Calu3 (cell line): ENCODE data around the gene C18orf32. TPM values are rescaled to one million over a fixed set of nuclear protein-coding genes. Genes with fewer than 3 reads are reported as not detected.

Experiments
- BruUV-seq: library from RNA; stranded (reverse); fragments of 400-500 nt; replicated peaks from 2 replicates; lab custom pipeline; 2021; lab: Mats Ljungman, UMichigan
- CTCF ChIA-PET: fragments of 300-600 bp; sonication (Branson Sonifier 250); formaldehyde crosslinking; loops from one replicate; lab custom pipeline; 2022; ENCODE audit warnings: antibody characterized with exemption; lab: Charles Lee
- DNase-seq: peaks from one replicate; pipeline ENCODE4 v3.0.0; 2022
- H3K27ac Mint-ChIP-seq: one replicate; pipeline ENCODE4 v1.8.0; 2022; ENCODE audit warnings: mixed read lengths; ENCODE audit not compliant: unreplicated experiment
- H3K27me3 Mint-ChIP-seq: one replicate; pipeline ENCODE4 v1.8.0; 2022; ENCODE audit warnings: mixed read lengths; ENCODE audit not compliant: unreplicated experiment
- H3K36me3 Mint-ChIP-seq: one replicate; pipeline ENCODE4 v1.8.0; 2022; ENCODE audit warnings: mild to moderate bottlenecking, moderate library complexity, mixed read lengths; ENCODE audit not compliant: insufficient read depth, unreplicated experiment
- H3K4me1 Mint-ChIP-seq: one replicate; pipeline ENCODE4 v1.8.0; 2022; ENCODE audit warnings: mild to moderate bottlenecking, low read depth, mixed read lengths; ENCODE audit not compliant: unreplicated experiment
- H3K4me3 Mint-ChIP-seq: one replicate; pipeline ENCODE4 v1.8.0; 2022; ENCODE audit warnings: mild to moderate bottlenecking, low read depth, moderate library complexity, mixed read lengths; ENCODE audit not compliant: unreplicated experiment
- H3K9me3 Mint-ChIP-seq: one replicate; pipeline ENCODE4 v1.8.0; 2022; ENCODE audit warnings: low read depth, mixed read lengths; ENCODE audit not compliant: unreplicated experiment
- intact Hi-C: fragments of 100-400 bp; cut with micrococcal nuclease; formaldehyde crosslinking; loops from one replicate; pipeline ENCODE4 v1.10.0; 2022; ENCODE audit not compliant: unreplicated experiment
- total RNA-seq: library from RNA; stranded (reverse); gene quantifications from 2 replicates; pipeline ENCODE4 v1.2.3, GENCODE V29; 2022
- TF ChIP-seq, protein P1 (sequence below): fragments of 200-600 bp; IDR thresholded peaks from one replicate; pipeline ENCODE4 v1.8.0; 2022; ENCODE audit warnings: antibody characterized with exemption; ENCODE audit not compliant: unreplicated experiment

The C18orf32 gene
- total RNA-seq, 1 experiment from 2014 or later: 57.8 TPM

DNA sequence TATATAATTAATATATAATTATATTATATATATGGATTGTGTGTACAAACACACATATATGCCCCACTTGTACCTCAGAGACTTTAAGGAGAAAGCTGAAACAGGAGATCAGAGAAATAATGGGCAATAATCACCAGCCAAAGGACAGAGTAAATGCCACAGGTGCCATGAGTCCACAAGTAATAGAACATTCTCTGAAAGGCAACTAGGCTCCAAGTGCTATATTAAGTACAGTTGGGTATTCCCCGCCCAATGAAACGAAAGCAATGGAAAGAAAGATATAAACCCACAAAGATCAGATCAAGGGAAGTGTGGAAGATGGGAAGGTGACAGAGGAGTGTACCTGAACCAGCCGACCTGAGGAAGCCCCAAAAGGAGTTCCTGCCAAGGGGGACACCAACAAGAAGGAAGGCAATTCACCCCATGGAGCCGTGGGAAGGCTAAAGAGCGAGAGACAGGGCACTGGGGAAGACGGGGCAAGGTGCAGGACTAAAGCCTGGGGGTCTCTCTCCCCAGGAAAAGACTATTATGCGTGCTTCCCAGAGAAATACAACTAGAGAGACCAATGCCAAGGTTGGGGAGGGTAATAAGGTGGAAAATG lies 45.6 kb downstream of the C18orf32 start:
- no peaks in the 10 kb centered on the region for H3K9me3 Mint-ChIP-seq
- intact Hi-C loops: loop anchor here (10.0 kb wide), 1 partner anchor 767 kb away; no protein-coding TSS in a partner anchor
- BruUV-seq: no TSS peak
- TF ChIP-seq, protein P1, sequence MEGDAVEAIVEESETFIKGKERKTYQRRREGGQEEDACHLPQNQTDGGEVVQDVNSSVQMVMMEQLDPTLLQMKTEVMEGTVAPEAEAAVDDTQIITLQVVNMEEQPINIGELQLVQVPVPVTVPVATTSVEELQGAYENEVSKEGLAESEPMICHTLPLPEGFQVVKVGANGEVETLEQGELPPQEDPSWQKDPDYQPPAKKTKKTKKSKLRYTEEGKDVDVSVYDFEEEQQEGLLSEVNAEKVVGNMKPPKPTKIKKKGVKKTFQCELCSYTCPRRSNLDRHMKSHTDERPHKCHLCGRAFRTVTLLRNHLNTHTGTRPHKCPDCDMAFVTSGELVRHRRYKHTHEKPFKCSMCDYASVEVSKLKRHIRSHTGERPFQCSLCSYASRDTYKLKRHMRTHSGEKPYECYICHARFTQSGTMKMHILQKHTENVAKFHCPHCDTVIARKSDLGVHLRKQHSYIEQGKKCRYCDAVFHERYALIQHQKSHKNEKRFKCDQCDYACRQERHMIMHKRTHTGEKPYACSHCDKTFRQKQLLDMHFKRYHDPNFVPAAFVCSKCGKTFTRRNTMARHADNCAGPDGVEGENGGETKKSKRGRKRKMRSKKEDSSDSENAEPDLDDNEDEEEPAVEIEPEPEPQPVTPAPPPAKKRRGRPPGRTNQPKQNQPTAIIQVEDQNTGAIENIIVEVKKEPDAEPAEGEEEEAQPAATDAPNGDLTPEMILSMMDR: no peak
- H3K4me3 Mint-ChIP-seq: no peak overlapping the region
- H3K36me3 Mint-ChIP-seq: no peaks in the 10 kb centered on the region
- H3K27ac Mint-ChIP-seq: no peak overlapping the region
- no peaks in the 10 kb centered on the region for H3K4me1 Mint-ChIP-seq
- H3K27me3 Mint-ChIP-seq: no peaks in the 10 kb centered on the region
- no peak for DNase-seq
- CTCF ChIA-PET: no interaction called here

DNA sequence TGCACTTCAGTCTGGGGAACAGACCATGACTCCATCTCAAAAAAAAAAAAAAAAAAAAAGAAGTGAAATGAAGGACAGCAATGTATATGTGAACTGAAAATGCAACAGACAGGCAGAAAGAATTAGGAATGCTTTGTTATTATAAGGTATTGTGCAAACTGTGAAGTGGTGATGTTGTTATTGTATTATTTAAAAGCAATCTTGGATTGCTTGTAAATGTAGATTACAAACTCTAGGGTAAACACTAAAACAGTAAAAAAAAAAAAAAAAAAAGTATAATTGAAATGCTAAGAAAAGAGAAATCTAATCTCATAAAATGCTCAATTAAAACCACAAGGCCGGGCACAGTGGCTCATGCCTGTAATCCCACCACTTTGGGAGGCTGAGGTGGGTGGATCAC lies 51.9 kb downstream of the C18orf32 start:
- intact Hi-C loops: no loop called here
- Mint-ChIP-seq H3K27ac (no peak overlapping the region), H3K9me3 (no peaks in the 10 kb centered on the region), H3K27me3 (no peaks in the 10 kb centered on the region), H3K4me1 (no peaks in the 10 kb centered on the region), H3K36me3 (no peaks in the 10 kb centered on the region), H3K4me3 (no peak overlapping the region)
- no peak for DNase-seq
- no TSS peak for BruUV-seq
- TF ChIP-seq, protein P1: no peak
- CTCF ChIA-PET: interaction anchor here (0.6 to 0.7 kb wide), 2 partner anchors 185 to 1165 kb away, joined by 5 to 6 read pairs; no protein-coding TSS in a partner anchor

DNA sequence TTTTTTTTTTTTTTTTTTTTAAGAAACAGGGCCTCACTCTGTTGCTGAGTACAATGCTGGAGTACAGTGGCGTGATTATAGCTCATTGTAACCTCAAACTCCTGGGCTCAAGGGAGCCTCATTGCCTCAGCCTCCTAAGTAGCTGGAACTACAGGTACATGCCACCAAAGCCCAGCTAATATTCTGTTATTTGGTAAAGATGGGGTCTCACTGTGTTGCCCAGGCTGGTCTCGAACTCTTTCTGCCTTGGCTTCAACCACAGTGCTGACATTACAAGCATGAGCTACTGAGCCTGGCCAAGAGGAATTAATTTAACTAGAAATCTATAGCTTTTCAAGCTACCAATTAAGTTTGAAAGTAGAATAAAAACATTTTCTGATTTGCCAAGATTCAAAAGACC lies 54.4 kb downstream of the C18orf32 start:
- Mint-ChIP-seq H3K36me3 (no peaks in the 10 kb centered on the region), H3K4me3 (no peak overlapping the region), H3K27ac (no peak overlapping the region), H3K27me3 (no peaks in the 10 kb centered on the region), H3K9me3 (no peaks in the 10 kb centered on the region), H3K4me1 (no peaks in the 10 kb centered on the region)
- CTCF ChIA-PET: interaction anchor here (0.6 to 0.7 kb wide), 5 partner anchors 15 to 759 kb away, joined by 3 to 5 read pairs (median 5); no protein-coding TSS in a partner anchor
- intact Hi-C loops: no loop called here
- no TSS peak for BruUV-seq
- TF ChIP-seq, protein P1: no peak
- DNase-seq: no peak

DNA sequence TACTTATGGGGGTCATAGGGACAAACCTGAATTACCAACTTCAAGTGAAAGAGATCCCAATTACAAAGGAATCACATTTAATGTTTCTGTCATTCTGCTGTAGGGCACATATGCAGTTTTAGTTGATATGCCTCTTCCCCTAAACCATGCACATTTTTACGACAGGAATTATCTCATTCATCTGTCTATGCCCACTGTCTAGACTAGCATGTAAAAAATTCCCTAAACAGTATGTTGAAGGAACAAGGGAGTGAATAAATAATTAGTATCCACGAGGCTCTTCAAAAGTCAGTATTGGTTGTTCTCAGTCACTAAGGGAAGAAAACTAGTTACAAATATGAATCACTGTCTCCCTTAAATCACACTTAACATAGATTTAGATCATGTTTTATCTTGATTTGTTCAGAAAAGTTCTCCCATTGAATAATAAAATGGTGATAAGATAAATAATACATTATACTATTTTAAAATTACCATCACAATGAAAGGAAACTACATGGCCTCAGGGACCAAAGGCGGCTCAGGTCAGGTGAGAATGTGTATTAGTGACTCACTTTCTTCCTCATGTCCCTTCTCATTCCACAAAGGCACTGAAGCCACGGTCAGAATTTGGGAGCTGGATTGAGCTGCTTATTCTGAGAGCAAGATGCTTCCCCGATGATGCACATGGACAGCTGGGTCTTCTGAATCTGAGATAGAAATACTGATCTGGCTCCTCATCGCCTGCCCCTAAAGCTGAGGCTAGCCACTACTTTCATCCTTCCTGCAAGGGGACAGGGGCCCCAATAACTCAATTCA lies 55.7 kb downstream of the C18orf32 start:
- Mint-ChIP-seq H3K27ac (no peak overlapping the region), H3K36me3 (no peaks in the 10 kb centered on the region), H3K9me3 (no peaks in the 10 kb centered on the region), H3K27me3 (no peaks in the 10 kb centered on the region), H3K4me1 (no peaks in the 10 kb centered on the region), H3K4me3 (no peak overlapping the region)
- intact Hi-C loops: no loop called here
- TF ChIP-seq, protein P1: no peak
- no peak for DNase-seq
- CTCF ChIA-PET: interaction anchor here (0.7 kb wide), 2 partner anchors 27 to 108 kb away, joined by 3 to 8 read pairs; no protein-coding TSS in a partner anchor
- no TSS peak for BruUV-seq

Other genes with a start within 250 kb of the C18orf32 start
- 45.4 and 47.7 TPM in 2 replicates for gene DYM, start 26.6 kb downstream of the C18orf32 start, total RNA-seq
- gene RPL17, start 5.2 kb upstream of the C18orf32 start, total RNA-seq: 1,255 and 1,278 TPM in 2 replicates
- 36.6 and 44.0 TPM in 2 replicates for gene LIPG, start 74.8 kb upstream of the C18orf32 start, total RNA-seq